Ectodermal cell (in vitro differentiated cells): ENCODE data around the gene RAB36.

Source experiments
- H3K27ac ChIP-seq: 2 replicates; pipeline ENCODE4 v1.7.0; 2013; ENCODE audit warnings: mild to moderate bottlenecking, low read depth, low read length; ENCODE audit not compliant: insufficient read depth, poor library complexity, severe bottlenecking
- H3K27me3 ChIP-seq: 2 replicates; pipeline ENCODE4 v1.7.0; 2013; ENCODE audit warnings: mild to moderate bottlenecking, low read length; ENCODE audit not compliant: insufficient read depth, control insufficient read depth, poor library complexity, severe bottlenecking
- H3K36me3 ChIP-seq: one replicate; pipeline ENCODE4 v1.7.0; 2013; ENCODE audit warnings: low read length; ENCODE audit not compliant: control insufficient read depth, insufficient read depth
- H3K4me1 ChIP-seq: one replicate; pipeline ENCODE4 v1.7.0; 2013; ENCODE audit warnings: low read length; ENCODE audit not compliant: control insufficient read depth, insufficient read depth
- H3K4me3 ChIP-seq: 2 replicates; pipeline ENCODE4 v1.7.0; 2013; ENCODE audit warnings: low read depth, low read length, control low read depth; ENCODE audit not compliant: insufficient read depth
- H3K9me3 ChIP-seq: 2 replicates; pipeline ENCODE4 v1.7.0; 2013; ENCODE audit warnings: mild to moderate bottlenecking, low read length, moderate library complexity; ENCODE audit not compliant: control insufficient read depth
- WGBS, 2 experiments: methylation state at CpG; one replicate each; pipeline ENCODE4 v1.1.7; 2013; ENCODE audit warnings: missing lambda C conversion rate in 2 of 2; 5-methylcytosine and 5-hydroxymethylcytosine counted together

Gene RAB36

GRCh38 chr22:23115369-23115768 is 29.9 kb upstream of the RAB36 start:
- 94 to 96% methylated on average over 7 of the region's 7 CpGs for WGBS, 2 experiments
- no peak overlapping the region for H3K4me3 ChIP-seq
- no peaks in the 10 kb centered on the region for H3K27me3 ChIP-seq
- peaks cover 2% of the 10 kb centered on the region for H3K4me1 ChIP-seq
- no peaks in the 10 kb centered on the region for H3K9me3 ChIP-seq
- H3K36me3 ChIP-seq = no peaks in the 10 kb centered on the region
- H3K27ac ChIP-seq = no peak overlapping the region

- Histone ChIP-seq H3K36me3 (no peaks in the 10 kb centered on the region), H3K27ac (no peak overlapping the region), H3K9me3 (no peaks in the 10 kb centered on the region), H3K27me3 (no peaks in the 10 kb centered on the region), H3K4me1 (no peaks in the 10 kb centered on the region), H3K4me3 (no peak overlapping the region)
- 93 to 94% methylated on average over 18 of the region's 18 CpGs for WGBS, 2 experiments
Observed at GRCh38 chr22:23115825-23116494, 29.3 kb upstream of the RAB36 start.

- H3K4me3 ChIP-seq = no peak overlapping the region
- H3K36me3 ChIP-seq = no peaks in the 10 kb centered on the region
- H3K9me3 ChIP-seq = no peaks in the 10 kb centered on the region
- H3K27me3 ChIP-seq = no peaks in the 10 kb centered on the region
- no peaks in the 10 kb centered on the region for H3K4me1 ChIP-seq
- 76 to 79% methylated on average over 10 of the region's 10 CpGs for WGBS, 2 experiments
- no peak overlapping the region for H3K27ac ChIP-seq
Observed at GRCh38 chr22:23116506-23117263, 28.6 kb upstream of the RAB36 start.

- H3K9me3 ChIP-seq = no peaks in the 10 kb centered on the region
Observed at GRCh38 chr22:23117275-23117674, 28.0 kb upstream of the RAB36 start.

GRCh38 chr22:23117891-23118646 is 27.2 kb upstream of the RAB36 start:
- H3K4me3 ChIP-seq = no peak overlapping the region
- H3K4me1 ChIP-seq = no peaks in the 10 kb centered on the region
- 91 to 95% methylated on average over 15 of the region's 15 CpGs for WGBS, 2 experiments
- H3K27ac ChIP-seq = no peak overlapping the region
- H3K36me3 ChIP-seq = no peaks in the 10 kb centered on the region
- H3K9me3 ChIP-seq = no peaks in the 10 kb centered on the region
- no peaks in the 10 kb centered on the region for H3K27me3 ChIP-seq

More at GRCh38 chr22:23117275-23117674, 28.0 kb upstream of the RAB36 start:
- Histone ChIP-seq H3K4me1 (no peaks in the 10 kb centered on the region), H3K4me3 (no peak overlapping the region), H3K36me3 (no peaks in the 10 kb centered on the region), H3K27ac (no peak overlapping the region), H3K27me3 (no peaks in the 10 kb centered on the region)
- 94 to 96% methylated on average over 10 of the region's 10 CpGs for WGBS, 2 experiments

GRCh38 chr22:23118647-23119493 is 26.4 kb upstream of the RAB36 start:
- no peaks in the 10 kb centered on the region for H3K27me3 ChIP-seq
- no peaks in the 10 kb centered on the region for H3K4me1 ChIP-seq
- H3K27ac ChIP-seq = no peak overlapping the region
- 92 to 96% methylated on average over 7 of the region's 7 CpGs for WGBS, 2 experiments
- no peaks in the 10 kb centered on the region for H3K36me3 ChIP-seq
- H3K4me3 ChIP-seq = no peak overlapping the region
- no peaks in the 10 kb centered on the region for H3K9me3 ChIP-seq

- Histone ChIP-seq H3K27me3 (no peaks in the 10 kb centered on the region), H3K9me3 (no peaks in the 10 kb centered on the region), H3K36me3 (no peaks in the 10 kb centered on the region), H3K4me3 (no peak overlapping the region), H3K27ac (no peak overlapping the region), H3K4me1 (no peaks in the 10 kb centered on the region)
- WGBS, 2 experiments = 90 to 91% methylated on average over 15 of the region's 15 CpGs
Observed at GRCh38 chr22:23119494-23120414, 25.5 kb upstream of the RAB36 start.

GRCh38 chr22:23120415-23120899 is 24.8 kb upstream of the RAB36 start:
- no peaks in the 10 kb centered on the region for H3K9me3 ChIP-seq
- H3K27ac ChIP-seq = no peak overlapping the region

GRCh38 chr22:23121000-23121421 is 24.3 kb upstream of the RAB36 start:
- H3K4me3 ChIP-seq = no peak overlapping the region
- H3K36me3 ChIP-seq = no peaks in the 10 kb centered on the region
- H3K27me3 ChIP-seq = no peaks in the 10 kb centered on the region
- H3K27ac ChIP-seq = no peak overlapping the region
- no peaks in the 10 kb centered on the region for H3K4me1 ChIP-seq
- WGBS, 2 experiments = 93 to 94% methylated on average over 4 of the region's 4 CpGs
- no peaks in the 10 kb centered on the region for H3K9me3 ChIP-seq

More at GRCh38 chr22:23120415-23120899, 24.8 kb upstream of the RAB36 start:
- whole genome bisulfite sequencing, 2 experiments = 96 to 97% methylated on average over 7 of the region's 7 CpGs
- H3K4me1 ChIP-seq = no peaks in the 10 kb centered on the region
- H3K36me3 ChIP-seq = no peaks in the 10 kb centered on the region
- no peak overlapping the region for H3K4me3 ChIP-seq
- no peaks in the 10 kb centered on the region for H3K27me3 ChIP-seq
